CD4-positive, alpha-beta T cell treated with Interleukin-1 beta for 1 hour (primary cell): ENCODE measurements around the gene LSM5.

ENCODE experiments used
- DNase-seq, 2 donors: peaks; one replicate each; pipeline ENCODE4 v3.0.0-alpha.2; 2020 to 2022

Gene LSM5

GRCh38 chr7:32453341-32454011 lies 36.7 kb downstream of the LSM5 start:
- DNase-seq: no peak

DNA sequence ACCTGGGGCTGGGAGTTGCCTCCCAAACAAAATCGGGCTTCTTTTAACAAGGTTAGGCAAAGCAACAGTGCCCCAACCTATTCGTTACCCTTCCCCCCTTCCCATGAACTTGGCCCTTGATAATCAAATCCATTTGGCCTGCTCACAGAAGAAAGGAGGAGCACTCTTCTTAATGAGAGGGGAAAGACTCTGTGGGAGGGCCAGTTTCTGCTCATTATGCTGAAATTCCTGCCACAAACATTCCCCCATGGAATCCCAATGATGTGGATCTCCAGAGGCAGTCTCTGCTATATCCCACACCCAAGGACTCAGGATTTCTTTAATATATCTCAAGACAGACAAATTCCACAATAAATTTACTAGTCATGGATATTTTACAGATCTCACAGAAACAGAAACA lies 43.0 kb downstream of the LSM5 start:
- no peak for DNase-seq

DNA sequence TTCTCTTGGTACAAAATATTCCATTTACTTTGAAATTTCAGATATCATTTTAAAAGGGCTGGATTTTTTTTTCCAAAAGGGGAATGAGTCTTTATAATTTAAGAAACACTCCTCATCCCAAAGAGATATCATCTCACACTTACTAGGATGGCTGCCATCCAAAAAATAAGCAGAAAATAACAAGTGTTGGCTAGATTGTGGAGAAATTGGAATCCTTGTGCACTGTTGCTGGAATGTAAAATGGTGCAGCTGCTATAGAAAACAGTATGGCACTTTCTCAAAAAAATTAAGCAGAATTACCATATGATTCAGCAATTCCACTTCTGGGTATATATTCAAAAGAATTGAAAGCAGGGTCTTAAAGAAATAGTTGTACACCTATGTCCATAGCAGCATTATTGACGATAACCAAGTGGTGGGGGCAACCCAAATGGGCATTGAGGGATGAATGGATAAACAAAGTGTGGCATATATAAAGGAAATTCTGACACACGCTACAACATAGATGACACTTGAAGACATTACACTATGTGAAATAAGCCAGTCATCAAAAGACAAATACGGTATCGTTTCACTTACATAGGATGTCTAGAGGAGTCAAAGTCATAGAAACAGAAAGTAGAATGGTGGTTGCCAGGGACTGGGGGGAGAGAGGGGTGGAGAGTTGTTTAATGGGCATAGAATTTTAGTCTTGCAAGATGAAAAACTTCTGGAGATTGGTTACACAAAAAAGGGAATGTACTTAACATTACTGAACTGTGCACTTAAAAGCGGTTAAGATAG lies 53.8 kb downstream of the LSM5 start:
- DNase-seq: no peak
